Suprapubic skin (tissue), 3 donors: ENCODE data around the gene MRLN.

Source experiments
- POLR2A ChIP-seq, 2 donors: fragments of 450-650 bp; IDR thresholded peaks; one replicate each; pipeline ENCODE4 v1.6.1; 2017; ENCODE audit warnings: antibody characterized with exemption in 2 of 2, mild to moderate bottlenecking in 2 of 2, moderate library complexity in 2 of 2
- TF ChIP-seq, protein P1 (sequence below), 2 donors: fragments of 200-600 bp in 1 of 2; fragments of 450-650 bp in 1 of 2; sonication (generic) in 1 of 2; IDR thresholded peaks; one replicate each; pipeline ENCODE4 v1.5.1; 2016 to 2019; ENCODE audit warnings: antibody characterized with exemption in 2 of 2, mild to moderate bottlenecking in 1 of 2, moderate library complexity in 1 of 2

GRCh38 chr10:59736749-59737148, 16.5 kb downstream of the MRLN start:
- TF ChIP-seq, protein P1, sequence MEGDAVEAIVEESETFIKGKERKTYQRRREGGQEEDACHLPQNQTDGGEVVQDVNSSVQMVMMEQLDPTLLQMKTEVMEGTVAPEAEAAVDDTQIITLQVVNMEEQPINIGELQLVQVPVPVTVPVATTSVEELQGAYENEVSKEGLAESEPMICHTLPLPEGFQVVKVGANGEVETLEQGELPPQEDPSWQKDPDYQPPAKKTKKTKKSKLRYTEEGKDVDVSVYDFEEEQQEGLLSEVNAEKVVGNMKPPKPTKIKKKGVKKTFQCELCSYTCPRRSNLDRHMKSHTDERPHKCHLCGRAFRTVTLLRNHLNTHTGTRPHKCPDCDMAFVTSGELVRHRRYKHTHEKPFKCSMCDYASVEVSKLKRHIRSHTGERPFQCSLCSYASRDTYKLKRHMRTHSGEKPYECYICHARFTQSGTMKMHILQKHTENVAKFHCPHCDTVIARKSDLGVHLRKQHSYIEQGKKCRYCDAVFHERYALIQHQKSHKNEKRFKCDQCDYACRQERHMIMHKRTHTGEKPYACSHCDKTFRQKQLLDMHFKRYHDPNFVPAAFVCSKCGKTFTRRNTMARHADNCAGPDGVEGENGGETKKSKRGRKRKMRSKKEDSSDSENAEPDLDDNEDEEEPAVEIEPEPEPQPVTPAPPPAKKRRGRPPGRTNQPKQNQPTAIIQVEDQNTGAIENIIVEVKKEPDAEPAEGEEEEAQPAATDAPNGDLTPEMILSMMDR (IDR thresholded peaks at IDR 0.05), result no peak
- TF ChIP-seq POLR2A (IDR thresholded peaks at IDR 0.05), result no peak
